ENCODE results near the gene XPC. TPM values are rescaled to one million over a fixed set of nuclear protein-coding genes. Genes with fewer than 3 reads are reported as not detected.

The XPC gene
- total RNA-seq, 2 donors from 2014 or later = 48.4 to 61.0 TPM

DNA sequence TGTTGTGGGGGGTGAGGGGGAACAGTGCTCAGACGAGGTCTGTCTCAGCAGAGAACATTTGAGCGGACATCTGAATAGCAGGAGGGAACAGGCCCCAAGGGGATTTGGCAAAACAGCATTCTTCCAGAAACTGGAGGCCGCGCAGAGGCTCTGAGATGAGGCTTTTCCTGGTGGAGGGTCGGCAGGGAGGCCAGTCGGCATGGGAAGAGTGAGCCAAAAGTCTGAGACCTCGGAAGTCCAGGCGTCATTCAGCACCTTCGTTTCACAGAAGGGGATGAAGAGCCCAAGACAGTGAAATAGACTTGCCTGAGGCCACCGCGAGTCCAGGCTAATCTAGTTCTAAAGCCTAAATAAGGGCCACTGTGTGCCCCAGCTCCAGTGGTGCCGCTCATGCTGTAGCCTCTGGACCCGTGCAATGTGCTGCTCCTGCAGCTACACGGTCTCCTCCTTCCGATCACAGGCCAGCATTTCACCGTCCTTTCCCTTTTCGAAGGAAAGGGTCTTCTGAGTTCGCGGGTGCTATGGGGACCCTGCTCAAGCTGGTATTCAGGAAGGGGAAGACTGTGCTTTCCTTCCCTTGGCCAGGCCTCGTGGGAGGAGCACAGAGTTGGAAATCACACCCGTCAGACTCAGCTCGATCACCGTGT is 24.6 kb upstream of the XPC start:
- Mint-ChIP-seq H3K4me1 (ENCODE audit: low read depth) (no peaks in the 10 kb centered on the region), H3K9me3 (no peaks in the 10 kb centered on the region), H3K27ac (no peak overlapping the region), H3K4me3 (no peak overlapping the region), H3K27me3 (ENCODE audit: low read depth) (no peaks in the 10 kb centered on the region), H3K36me3 (ENCODE audit: insufficient read depth in 2 of 2) (peaks cover 2 to 6% of the 10 kb centered on the region in 2 donors)
- no peak for DNase-seq
- ATAC-seq (replicated peaks in 1 of 2) = peak; percentile 7 to 20

- ATAC-seq (replicated peaks in 1 of 2) = no peak
- no peak for DNase-seq
- Mint-ChIP-seq H3K9me3 (no peaks in the 10 kb centered on the region), H3K27me3 (ENCODE audit: low read depth) (no peaks in the 10 kb centered on the region), H3K27ac (no peak overlapping the region), H3K4me3 (no peak overlapping the region), H3K36me3 (ENCODE audit: insufficient read depth in 2 of 2) (peaks cover 4 to 9% of the 10 kb centered on the region in 2 donors), H3K4me1 (ENCODE audit: low read depth) (no peaks in the 10 kb centered on the region)
These were observed 23.7 kb upstream of the XPC start for GRCh38 chr3:14201940-14202684.

- H3K4me3 Mint-ChIP-seq = no peak overlapping the region
- no peaks in the 10 kb centered on the region for H3K27me3 Mint-ChIP-seq (ENCODE audit: low read depth)
- no peak for ATAC-seq (replicated peaks in 1 of 2)
- no peak for DNase-seq
- no peaks in the 10 kb centered on the region for H3K9me3 Mint-ChIP-seq
- peaks cover 4 to 9% of the 10 kb centered on the region in 2 donors for H3K36me3 Mint-ChIP-seq (ENCODE audit: insufficient read depth in 2 of 2)
- H3K27ac Mint-ChIP-seq = no peak overlapping the region
- H3K4me1 Mint-ChIP-seq (ENCODE audit: low read depth) = no peaks in the 10 kb centered on the region
These were observed 22.4 kb upstream of the XPC start for GRCh38 chr3:14200841-14201240.

DNA sequence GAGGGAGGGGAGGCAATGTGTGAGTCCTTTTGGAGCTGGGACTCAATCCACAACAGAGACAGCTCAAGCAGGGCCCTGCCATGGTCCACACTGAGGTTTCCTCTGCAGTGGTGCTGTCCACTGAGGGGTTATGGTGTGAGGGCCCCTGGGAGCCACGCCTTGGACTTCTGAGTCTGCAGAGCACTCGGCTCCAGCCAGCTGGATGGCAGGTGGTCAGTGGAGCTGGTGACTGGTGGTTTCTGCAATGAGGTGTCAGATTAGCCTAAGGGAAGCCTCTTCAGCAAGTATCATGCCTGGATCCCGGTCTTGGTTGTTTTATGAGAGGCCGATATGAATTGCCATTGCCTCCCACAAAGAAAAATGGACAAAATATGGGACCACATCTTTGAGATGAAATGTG is 21.9 kb upstream of the XPC start:
- DNase-seq (no peak), ATAC-seq (replicated peaks in 1 of 2) (no peak)
- Mint-ChIP-seq H3K27me3 (ENCODE audit: low read depth) (no peaks in the 10 kb centered on the region), H3K36me3 (ENCODE audit: insufficient read depth in 2 of 2) (peaks cover 4 to 9% of the 10 kb centered on the region in 2 donors), H3K9me3 (no peaks in the 10 kb centered on the region), H3K27ac (no peak overlapping the region), H3K4me3 (no peak overlapping the region), H3K4me1 (ENCODE audit: low read depth) (no peaks in the 10 kb centered on the region)

DNA sequence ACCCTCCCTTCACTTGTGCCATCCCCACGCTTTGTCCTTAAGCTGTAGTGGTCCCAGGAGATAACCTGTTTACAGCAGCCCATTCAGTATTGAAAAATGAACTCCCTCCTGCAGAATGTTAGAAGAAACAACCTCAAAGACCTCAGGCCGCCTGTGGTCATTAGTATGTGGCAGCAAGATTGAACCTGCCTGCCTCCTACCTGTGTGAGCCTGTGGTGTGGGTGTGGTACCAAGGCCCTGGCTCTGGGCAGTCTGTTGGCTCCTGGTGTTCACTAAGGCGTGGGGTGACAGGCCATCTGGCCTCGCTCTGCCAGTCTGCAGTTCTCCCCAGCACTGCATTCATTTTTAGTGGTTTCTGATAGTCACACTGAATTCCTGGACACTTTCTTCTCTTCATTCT is 21.2 kb upstream of the XPC start:
- no peak for DNase-seq
- peak overlapping the region; percentile 38 for H3K27ac Mint-ChIP-seq
- no peaks in the 10 kb centered on the region for H3K27me3 Mint-ChIP-seq (ENCODE audit: low read depth)
- H3K4me1 Mint-ChIP-seq (ENCODE audit: low read depth) = no peaks in the 10 kb centered on the region
- H3K9me3 Mint-ChIP-seq = no peaks in the 10 kb centered on the region
- no peak overlapping the region for H3K4me3 Mint-ChIP-seq
- ATAC-seq (replicated peaks in 1 of 2) = no peak
- peaks cover 4 to 12% of the 10 kb centered on the region in 2 donors for H3K36me3 Mint-ChIP-seq (ENCODE audit: insufficient read depth in 2 of 2)

DNA sequence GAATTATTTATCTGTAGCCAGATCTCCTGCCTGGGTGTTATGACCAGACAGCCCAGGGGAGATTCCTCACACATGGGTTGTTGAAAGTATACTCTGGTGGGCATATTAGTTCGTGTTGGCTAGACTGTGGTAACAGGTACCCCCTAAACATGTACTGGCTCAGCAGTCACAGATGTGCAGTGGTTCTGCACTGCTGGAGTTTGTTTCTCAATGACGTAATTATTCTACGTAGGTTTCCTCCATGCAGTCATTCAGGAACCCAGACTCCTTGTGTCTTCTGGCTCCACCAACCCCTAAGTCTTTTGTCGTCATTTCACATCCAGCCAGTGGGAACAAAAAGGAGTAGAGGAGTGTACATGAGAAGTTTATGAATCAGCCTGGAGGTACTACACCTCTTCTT is 16.5 kb upstream of the XPC start:
- H3K27ac Mint-ChIP-seq = no peak overlapping the region
- H3K27me3 Mint-ChIP-seq (ENCODE audit: low read depth) = no peaks in the 10 kb centered on the region
- H3K36me3 Mint-ChIP-seq (ENCODE audit: insufficient read depth in 2 of 2) = peaks cover 7 to 27% of the 10 kb centered on the region in 2 donors
- peaks cover 36% of the 10 kb centered on the region for H3K4me1 Mint-ChIP-seq (ENCODE audit: low read depth)
- H3K4me3 Mint-ChIP-seq = no peak overlapping the region
- DNase-seq = no peak
- no peaks in the 10 kb centered on the region for H3K9me3 Mint-ChIP-seq
- ATAC-seq (replicated peaks in 1 of 2) = no peak

GRCh38 chr3:14188041-14188754 is 9.8 kb upstream of the XPC start:
- peaks cover 13 to 40% of the 10 kb centered on the region in 2 donors for H3K36me3 Mint-ChIP-seq (ENCODE audit: insufficient read depth in 2 of 2)
- H3K4me1 Mint-ChIP-seq (ENCODE audit: low read depth) = peaks cover 64% of the 10 kb centered on the region
- peak overlapping the region in 1 of 2 donors; percentile 36 for H3K4me3 Mint-ChIP-seq
- H3K27me3 Mint-ChIP-seq (ENCODE audit: low read depth) = no peaks in the 10 kb centered on the region
- ATAC-seq (replicated peaks in 1 of 2) (peak in 1 of 2 donors; percentile 53), DNase-seq (no peak)
- no peaks in the 10 kb centered on the region for H3K9me3 Mint-ChIP-seq
- peak overlapping the region; percentile 11 for H3K27ac Mint-ChIP-seq

DNA sequence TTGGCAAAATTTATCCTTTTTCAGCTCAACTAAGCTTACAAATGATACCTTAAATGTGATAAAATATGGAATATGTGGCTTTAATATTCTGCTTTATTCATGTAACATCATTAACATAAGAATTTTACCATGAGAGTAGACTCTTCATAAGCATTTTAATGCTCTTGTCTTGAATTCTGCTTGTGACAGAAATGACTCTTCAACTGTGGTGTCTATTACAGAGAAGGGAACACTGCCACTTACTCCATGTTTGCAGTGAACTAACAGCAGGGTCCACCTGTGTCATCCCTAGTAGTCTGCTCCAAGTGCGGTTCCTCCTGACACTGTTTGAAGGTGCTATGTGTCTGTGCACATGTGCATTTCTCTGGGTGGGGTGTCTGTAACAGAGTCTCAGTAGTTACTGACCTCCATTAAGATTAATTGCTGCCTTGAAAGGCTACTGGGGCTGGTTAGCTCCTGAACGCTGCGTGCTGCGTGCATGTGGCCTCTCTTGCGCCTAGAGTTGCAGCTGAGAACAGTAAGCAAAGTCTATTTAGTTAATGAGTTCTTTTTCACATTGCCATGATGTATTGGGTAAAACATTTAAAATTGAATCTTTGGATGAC is 8.6 kb upstream of the XPC start:
- DNase-seq = no peak
- Mint-ChIP-seq H3K9me3 (no peaks in the 10 kb centered on the region), H3K4me3 (no peak overlapping the region), H3K27ac (no peak overlapping the region), H3K4me1 (ENCODE audit: low read depth) (peaks cover 66% of the 10 kb centered on the region), H3K36me3 (ENCODE audit: insufficient read depth in 2 of 2) (peaks cover 15 to 45% of the 10 kb centered on the region in 2 donors), H3K27me3 (ENCODE audit: low read depth) (no peaks in the 10 kb centered on the region)
- no peak for ATAC-seq (replicated peaks in 1 of 2)

- no peak overlapping the region for H3K4me3 Mint-ChIP-seq
- DNase-seq (no peak), ATAC-seq (replicated peaks in 1 of 2) (no peak)
- peaks cover 7 to 18% of the 10 kb centered on the region in 2 donors for H3K36me3 Mint-ChIP-seq (ENCODE audit: insufficient read depth in 2 of 2)
- H3K27ac Mint-ChIP-seq = peak overlapping the region; percentile 61
- H3K4me1 Mint-ChIP-seq (ENCODE audit: low read depth) = peaks cover 44% of the 10 kb centered on the region
- H3K9me3 Mint-ChIP-seq = no peaks in the 10 kb centered on the region
- H3K27me3 Mint-ChIP-seq (ENCODE audit: low read depth) = no peaks in the 10 kb centered on the region
These were observed 4.7 kb upstream of the XPC start for GRCh38 chr3:14183015-14183577.

- Mint-ChIP-seq H3K27ac (no peak overlapping the region), H3K9me3 (no peaks in the 10 kb centered on the region), H3K36me3 (ENCODE audit: insufficient read depth in 2 of 2) (peaks cover 11 to 12% of the 10 kb centered on the region in 2 donors), H3K4me1 (ENCODE audit: low read depth) (peaks cover 46% of the 10 kb centered on the region), H3K4me3 (peak overlapping the region in 1 of 2 donors; percentile 22), H3K27me3 (ENCODE audit: low read depth) (no peaks in the 10 kb centered on the region)
- DNase-seq (no peak), ATAC-seq (replicated peaks in 1 of 2) (no peak)
These were observed 2.9 kb upstream of the XPC start for GRCh38 chr3:14181253-14181652.

DNA sequence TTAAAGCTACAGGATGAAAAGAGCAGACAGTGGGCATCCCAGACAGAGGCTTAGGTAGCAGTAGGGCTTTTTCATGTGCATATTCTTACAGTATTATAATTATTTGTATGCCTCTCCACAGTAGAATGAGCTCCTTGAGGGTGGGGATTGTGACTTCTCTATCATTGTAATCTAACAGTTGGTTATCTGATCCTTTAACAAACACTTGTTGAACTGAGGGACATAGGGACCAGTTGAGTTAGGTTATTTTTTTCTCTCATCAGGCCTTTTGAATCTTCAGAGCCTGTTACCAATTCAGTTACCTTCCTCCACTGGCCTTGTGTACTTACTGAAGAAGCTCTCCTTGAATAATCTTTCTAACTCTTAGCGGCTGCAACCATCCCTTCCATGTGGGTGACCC is 1.4 kb upstream of the XPC start:
- Mint-ChIP-seq H3K27ac (peak overlapping the region; percentile 98), H3K36me3 (ENCODE audit: insufficient read depth in 2 of 2) (peaks cover 8 to 12% of the 10 kb centered on the region in 2 donors), H3K27me3 (ENCODE audit: low read depth) (no peaks in the 10 kb centered on the region), H3K9me3 (no peaks in the 10 kb centered on the region), H3K4me1 (ENCODE audit: low read depth) (peaks cover 61% of the 10 kb centered on the region), H3K4me3 (peak overlapping the region; percentile 89 to 91)
- ATAC-seq (replicated peaks in 1 of 2) (no peak), DNase-seq (no peak)

GRCh38 chr3:14179114-14179465 is 689 bp upstream of the XPC start:
- H3K4me1 Mint-ChIP-seq (ENCODE audit: low read depth) = peaks cover 68% of the 10 kb centered on the region
- peak overlapping the region; percentile 98 for H3K27ac Mint-ChIP-seq
- peak overlapping the region; percentile 89 to 91 for H3K4me3 Mint-ChIP-seq
- ATAC-seq (replicated peaks in 1 of 2) (no peak), DNase-seq (no peak)
- H3K36me3 Mint-ChIP-seq (ENCODE audit: insufficient read depth in 2 of 2) = peaks cover 8 to 12% of the 10 kb centered on the region in 2 donors
- no peaks in the 10 kb centered on the region for H3K9me3 Mint-ChIP-seq
- H3K27me3 Mint-ChIP-seq (ENCODE audit: low read depth) = no peaks in the 10 kb centered on the region

Measured in activated T-cell treated with anti-CD3 and anti-CD28 coated beads, Interleukin-2, amount 50 U/mL, for 72 hours (primary cell).